ENCODE data around the gene YTHDF1. TPM values are rescaled to one million over a fixed set of nuclear protein-coding genes. Genes with fewer than 3 reads are reported as not detected.

Gene YTHDF1
- polyA plus RNA-seq, 4 donors = 43.5 to 50.1 (median 48.4) TPM

- DNase-seq (ENCODE audit: low read depth in 4 of 4, low spot score in 3 of 4) = no peak
Measured at GRCh38 chr20:63175038-63175895, 40.7 kb downstream of the YTHDF1 start.

DNA sequence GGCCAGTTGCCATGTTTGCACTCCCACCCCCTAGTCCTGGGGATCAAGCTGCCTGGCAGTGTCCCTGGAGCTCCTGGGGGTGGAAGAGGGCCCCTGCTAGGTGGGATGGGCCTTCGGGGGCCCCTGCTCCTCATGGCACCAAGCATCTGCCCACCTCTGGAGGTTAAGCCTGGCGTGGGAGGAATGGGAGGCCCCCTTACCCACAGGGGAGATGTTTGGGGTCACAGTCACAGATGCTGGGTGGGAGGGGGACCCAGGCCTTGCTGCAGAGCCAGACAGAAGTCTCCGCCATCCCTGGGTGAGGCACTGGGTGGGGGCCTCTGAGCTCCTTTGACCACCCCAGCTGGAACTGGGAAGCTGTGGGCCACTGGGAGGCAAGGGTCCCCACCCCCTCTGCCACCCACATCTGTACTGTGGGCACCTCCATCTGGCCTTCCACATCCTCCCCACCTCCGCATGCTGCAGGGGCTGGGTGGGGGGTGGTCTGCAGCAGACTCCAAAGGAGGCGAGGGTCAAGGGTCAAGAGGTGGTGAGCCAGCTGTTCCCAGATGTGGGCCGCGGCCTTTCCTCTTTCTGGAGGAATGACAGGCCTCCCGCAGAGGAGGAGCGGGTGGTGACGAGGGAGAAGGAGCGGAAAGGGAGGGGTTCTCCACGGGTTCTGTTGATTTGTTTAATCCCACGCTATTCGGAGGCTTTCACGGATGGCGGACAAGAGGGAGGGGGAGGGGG is 41.5 kb downstream of the YTHDF1 start:
- no peak for DNase-seq (ENCODE audit: low read depth in 4 of 4, low spot score in 3 of 4)

DNA sequence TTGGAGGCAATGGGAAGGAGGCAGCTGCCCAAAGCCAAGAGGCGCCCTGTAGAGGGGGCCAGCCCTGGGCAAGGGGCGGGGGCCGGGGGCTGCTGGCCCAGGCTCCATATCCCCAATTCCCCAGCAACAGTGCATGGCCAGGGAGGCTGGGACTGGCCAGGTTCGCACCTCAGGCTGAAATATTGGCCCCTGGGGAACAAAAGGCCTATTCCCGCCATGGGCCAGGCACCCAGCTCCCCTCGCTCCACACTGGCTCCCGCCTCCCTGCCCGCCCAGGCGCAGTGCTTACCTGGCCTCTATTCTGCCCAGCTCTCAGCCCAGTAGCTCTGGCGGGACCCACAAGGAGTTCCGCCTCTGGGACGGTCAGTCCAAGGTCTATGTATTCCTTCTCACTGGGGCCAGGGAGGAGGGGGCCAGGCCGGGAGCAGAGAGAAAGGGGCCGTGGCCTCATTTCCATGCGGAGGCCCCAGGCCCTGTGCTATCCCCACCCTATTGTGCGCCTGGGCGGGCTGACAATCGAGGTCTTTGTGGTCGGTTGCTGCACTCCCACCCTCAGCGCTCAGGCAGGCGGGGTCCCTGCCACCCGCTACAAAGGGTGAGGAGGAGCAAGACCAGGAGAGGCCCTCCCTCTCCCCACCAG is 42.3 kb downstream of the YTHDF1 start:
- DNase-seq (ENCODE audit: low read depth in 4 of 4, low spot score in 3 of 4) = no peak

DNA sequence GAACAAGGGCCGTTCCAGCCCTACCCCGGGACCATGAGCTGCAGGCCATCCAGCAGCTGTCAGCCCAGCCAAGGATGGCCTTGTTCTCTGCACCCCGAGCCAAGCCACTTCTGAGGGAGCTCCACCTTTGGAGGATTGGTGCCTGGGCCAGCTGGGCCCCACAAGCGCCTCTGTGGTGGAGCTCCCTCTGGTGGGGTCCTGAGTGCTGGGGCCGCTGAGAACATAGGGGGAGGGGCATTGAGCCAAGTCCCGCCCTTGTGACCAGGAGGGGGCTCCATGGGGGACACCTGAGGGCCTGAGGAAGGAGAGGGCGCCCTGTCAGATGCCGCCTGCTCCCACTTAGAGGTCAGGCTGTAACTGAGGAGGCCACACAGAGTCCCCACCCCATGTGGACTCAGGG is 43.2 kb downstream of the YTHDF1 start:
- DNase-seq (ENCODE audit: low read depth in 4 of 4, low spot score in 3 of 4) = no peak

DNA sequence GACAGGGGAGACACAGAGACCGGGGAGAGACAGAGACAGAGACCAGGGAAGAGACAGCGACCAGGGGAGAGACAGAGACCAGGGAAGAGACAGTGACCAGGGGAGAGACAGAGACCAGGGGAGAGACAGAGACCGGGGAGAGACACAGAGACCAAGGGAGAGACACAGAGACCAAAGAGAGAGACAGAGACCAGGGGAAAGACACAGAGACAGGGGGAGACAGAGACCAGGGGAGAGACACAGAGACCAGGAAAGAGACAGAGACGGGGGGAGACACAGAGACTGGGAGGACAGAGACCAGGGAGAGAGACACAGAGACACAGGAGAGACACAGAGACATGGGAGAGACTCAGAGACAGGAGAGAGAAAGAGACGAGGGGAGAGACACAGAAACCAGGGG is 43.9 kb downstream of the YTHDF1 start:
- no peak for DNase-seq (ENCODE audit: low read depth in 4 of 4, low spot score in 3 of 4)

DNA sequence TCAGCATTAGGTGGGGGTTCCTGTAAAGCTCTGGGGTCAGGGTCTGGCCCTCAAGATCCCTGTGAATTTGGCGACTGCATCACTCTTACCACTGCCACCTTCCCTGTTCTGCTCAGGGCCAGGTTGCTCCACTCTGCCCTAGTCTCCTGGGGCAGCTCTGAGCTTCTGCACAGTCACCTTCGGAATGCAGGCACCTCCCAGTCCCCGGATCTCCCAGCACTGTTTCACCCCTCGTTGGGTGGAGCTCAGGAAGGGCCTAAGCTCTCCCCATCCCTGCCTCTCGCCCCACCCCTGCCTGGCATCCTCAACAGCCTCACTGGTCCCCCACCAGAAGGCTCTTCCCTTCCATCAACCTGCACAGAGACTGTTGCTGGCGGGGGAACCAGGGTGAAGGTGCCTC is 46.2 kb downstream of the YTHDF1 start:
- DNase-seq (ENCODE audit: low read depth in 4 of 4, low spot score in 3 of 4) = no peak

GRCh38 chr20:63168861-63169260 is 47.1 kb downstream of the YTHDF1 start:
- DNase-seq (ENCODE audit: low read depth in 4 of 4, low spot score in 3 of 4) = no peak

- DNase-seq (ENCODE audit: low read depth in 4 of 4, low spot score in 3 of 4) = no peak
Measured at GRCh38 chr20:63167918-63168520, 47.9 kb downstream of the YTHDF1 start.

DNA sequence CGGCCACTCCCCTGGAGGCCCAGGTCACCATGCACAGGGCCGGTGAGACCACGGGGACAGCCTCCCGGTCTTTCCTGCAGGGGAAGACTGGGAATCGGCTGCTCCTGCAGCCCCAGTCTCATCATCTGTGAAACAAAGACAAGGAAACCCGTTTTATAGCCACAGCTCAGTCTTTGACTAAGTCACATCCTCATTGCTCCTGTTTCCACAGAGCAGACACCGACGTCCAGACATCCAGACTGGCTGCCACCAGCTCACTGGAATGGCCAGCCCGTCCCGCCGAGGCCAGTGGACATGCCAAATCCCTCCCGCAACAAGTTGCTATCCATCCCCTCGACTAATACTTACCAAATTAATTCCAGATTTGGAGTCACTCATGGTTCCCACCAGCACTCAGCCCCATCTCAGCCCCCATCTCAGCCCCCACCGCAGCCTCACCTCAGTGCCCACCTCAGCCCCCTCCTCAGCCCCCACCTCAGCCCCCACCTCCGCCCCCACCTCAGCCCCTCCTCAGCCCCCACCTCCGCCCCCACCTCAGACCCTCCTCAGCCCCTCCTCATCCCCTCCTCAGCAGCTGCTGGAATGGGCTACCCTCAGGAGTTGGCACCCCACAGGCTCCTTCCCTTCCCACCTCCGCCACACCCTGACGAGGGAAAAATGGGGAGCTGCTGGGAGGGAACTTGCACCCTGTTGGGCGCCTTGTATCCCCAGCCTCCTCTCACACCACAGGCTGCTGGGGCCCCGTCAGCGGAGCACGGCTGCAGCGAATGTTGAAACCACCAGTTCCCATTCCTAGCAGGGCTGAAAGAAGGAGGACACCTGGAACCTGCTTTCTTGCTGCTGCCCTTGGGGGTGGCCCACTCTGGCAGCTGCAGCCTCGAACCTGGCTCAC is 48.7 kb downstream of the YTHDF1 start:
- DNase-seq (ENCODE audit: low read depth in 4 of 4, low spot score in 3 of 4) = no peak

GRCh38 chr20:63166193-63167020 is 49.5 kb downstream of the YTHDF1 start:
- DNase-seq (ENCODE audit: low read depth in 4 of 4, low spot score in 3 of 4) = no peak

DNA sequence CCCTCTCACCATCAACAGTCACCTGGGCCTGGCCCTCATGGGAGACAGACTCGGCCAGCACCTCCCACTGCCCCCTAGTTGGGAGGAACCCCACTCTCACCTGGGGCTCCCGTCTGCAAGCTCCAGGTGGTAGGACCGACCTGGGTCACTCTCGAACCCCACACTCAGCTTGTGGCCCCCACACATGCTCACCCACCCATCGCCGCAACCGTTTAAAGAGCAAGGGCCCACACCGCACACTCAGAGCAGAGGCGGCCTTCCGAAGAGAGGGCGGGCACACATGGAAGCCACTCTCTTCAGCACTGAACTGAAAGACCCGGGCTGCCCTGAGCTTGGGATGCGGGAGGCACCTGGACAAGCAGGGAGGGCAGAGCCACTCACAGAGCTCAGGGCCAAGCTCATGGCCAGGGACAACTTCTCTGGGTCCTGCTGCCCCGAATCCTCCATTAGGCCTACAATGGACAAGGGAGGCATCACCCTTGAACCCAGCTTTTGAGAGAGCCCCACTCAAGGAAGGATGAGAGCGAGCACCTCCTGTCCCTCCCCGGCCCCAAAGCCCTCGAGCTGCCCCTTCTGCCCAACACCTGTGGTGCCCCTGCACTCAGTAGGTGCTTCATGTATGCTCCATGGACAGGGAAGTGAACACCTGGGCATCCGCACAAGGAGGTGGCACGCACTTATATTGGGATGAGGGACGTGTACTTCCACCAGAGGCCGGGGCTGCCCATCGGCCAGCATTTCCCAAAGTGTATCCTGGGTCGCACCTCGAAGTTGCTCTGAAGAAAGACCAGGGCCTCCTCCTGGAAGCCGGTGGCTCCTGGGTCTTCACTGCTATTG is 50.4 kb downstream of the YTHDF1 start:
- DNase-seq (ENCODE audit: low read depth in 4 of 4, low spot score in 3 of 4) = no peak

- DNase-seq (ENCODE audit: low read depth in 4 of 4, low spot score in 3 of 4) = no peak
Measured at GRCh38 chr20:63164484-63165355, 51.2 kb downstream of the YTHDF1 start.

DNA sequence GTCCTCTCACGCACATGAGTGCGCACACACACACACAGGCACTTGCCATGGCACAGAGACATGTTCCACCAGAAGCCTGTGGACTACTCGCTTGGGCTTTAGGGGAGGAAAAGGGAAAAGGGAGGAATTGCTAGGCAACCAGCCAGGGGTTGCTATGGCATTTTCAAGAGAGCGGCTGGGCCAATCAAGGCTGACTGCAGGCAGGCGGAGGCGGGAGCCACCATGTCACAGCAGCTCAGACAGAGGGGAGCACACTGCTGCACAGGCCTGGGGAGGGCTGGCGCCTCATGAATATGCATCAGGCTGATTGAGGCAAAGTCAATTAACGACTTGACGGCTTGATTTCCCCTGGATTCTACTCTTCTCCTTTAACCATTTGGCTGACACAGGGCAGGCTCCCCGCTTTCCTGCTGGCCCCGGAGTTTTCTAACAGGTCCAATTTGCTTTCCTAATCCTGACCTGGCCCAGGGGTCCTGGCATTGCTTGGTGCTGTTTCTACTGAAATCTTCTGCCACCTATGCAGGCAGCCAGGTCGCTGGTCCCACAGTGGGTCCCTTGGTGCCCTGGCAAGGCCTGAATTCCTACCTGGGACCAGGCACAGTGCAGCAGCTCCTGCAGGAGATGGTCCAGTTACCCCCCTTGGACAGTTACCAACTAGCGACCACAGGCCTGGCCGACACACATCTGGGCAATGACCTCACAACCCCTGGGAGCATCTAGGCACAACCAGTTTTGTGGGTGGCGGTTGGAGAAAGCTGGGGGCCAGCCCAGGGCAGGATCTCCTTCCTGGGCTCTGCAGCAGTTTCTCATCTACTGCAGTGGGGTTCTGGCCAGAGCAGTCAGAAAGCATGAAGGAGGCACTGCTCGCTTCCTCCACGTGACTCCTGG is 52.1 kb downstream of the YTHDF1 start:
- no peak for DNase-seq (ENCODE audit: low read depth in 4 of 4, low spot score in 3 of 4)

GRCh38 chr20:63163171-63163570 is 52.8 kb downstream of the YTHDF1 start:
- DNase-seq (ENCODE audit: low read depth in 4 of 4, low spot score in 3 of 4) = no peak

DNA sequence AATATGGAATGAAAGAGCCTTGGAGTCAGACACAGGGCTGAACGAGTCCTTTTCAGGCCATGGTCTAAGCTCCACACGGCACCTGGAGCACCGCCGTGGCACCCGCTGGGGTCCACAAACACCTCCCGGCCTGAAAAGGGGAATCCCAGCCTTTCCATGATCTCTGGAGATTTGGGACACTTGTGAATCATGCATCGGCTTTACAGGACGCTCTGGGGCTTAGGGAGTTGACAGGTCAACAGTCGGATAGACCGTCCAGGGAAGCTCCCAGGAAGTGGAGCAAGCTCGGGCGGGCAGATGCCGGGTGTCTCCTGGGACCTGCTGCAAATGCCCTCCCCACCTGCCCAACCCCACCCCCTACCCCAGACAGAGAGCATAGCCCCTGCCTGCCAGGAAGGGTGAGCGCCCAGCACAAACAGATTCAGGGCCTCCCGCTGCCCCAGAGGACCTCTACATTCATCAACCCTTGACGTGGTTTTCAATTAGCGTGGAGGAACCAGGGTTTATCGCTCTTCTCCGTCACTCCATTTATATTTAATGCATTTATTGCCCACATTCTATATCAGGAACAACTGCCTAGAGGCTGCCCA is 53.6 kb downstream of the YTHDF1 start:
- no peak for DNase-seq (ENCODE audit: low read depth in 4 of 4, low spot score in 3 of 4)

- no peak for DNase-seq (ENCODE audit: low read depth in 4 of 4, low spot score in 3 of 4)
Measured at GRCh38 chr20:63161176-63161651, 54.7 kb downstream of the YTHDF1 start.
